T-helper 17 cell (primary cell): ENCODE results near the gene DENND5B. TPM values are rescaled to one million over a fixed set of nuclear protein-coding genes. Genes with fewer than 3 reads are reported as not detected.
A peak's percentile ranks its signal among the peaks of the same experiment; 100 is the strongest.
"Not testable (repeated sequence)": the region's sequence is repeated elsewhere in the genome, so short reads cannot be mapped to it uniquely, and the experiment has no call there.

Experiments
- ATAC-seq: fragments of 150-1000 bp; cut with Tn5 transposase; 2 replicates; pipeline ENCODE4 v1.10.0; 2021; ENCODE audit warnings: mild to moderate bottlenecking, moderate library complexity
- DNase-seq, 3 donors: peaks; one replicate each; pipeline versions ENCODE4 v3.0.0 to v3.0.0-alpha.2; 2020 to 2021
- H3K9me3 ChIP-seq: one replicate; pipeline ENCODE4 v1.7.0; 2013; ENCODE audit warnings: low read length, mild to moderate bottlenecking; ENCODE audit not compliant: control insufficient read depth, poor library complexity, severe bottlenecking
- H3K27ac Mint-ChIP-seq: one replicate; pipeline ENCODE4 v1.8.0; 2022; ENCODE audit warnings: mild to moderate bottlenecking, moderate library complexity, mixed read lengths
- H3K27me3 Mint-ChIP-seq: one replicate; pipeline ENCODE4 v1.8.0; 2022; ENCODE audit warnings: mixed read lengths
- H3K36me3 Mint-ChIP-seq: one replicate; pipeline ENCODE4 v1.8.0; 2022; ENCODE audit warnings: low read depth, mixed read lengths
- H3K4me1 Mint-ChIP-seq: one replicate; pipeline ENCODE4 v1.8.0; 2022; ENCODE audit warnings: mild to moderate bottlenecking, mixed read lengths
- H3K4me3 Mint-ChIP-seq: one replicate; pipeline ENCODE4 v1.8.0; 2022; ENCODE audit warnings: mild to moderate bottlenecking, moderate library complexity, mixed read lengths
- total RNA-seq, 4 donors: library from RNA in 2 of 4; stranded (reverse) in 2 of 4; gene quantifications; one replicate each; pipeline ENCODE4 v1.2.3 and lab custom pipeline; 2022 to 2026

Gene DENND5B
- total RNA-seq, 2 donors from 2014 or later: 0.26 to 0.94 TPM

DNA sequence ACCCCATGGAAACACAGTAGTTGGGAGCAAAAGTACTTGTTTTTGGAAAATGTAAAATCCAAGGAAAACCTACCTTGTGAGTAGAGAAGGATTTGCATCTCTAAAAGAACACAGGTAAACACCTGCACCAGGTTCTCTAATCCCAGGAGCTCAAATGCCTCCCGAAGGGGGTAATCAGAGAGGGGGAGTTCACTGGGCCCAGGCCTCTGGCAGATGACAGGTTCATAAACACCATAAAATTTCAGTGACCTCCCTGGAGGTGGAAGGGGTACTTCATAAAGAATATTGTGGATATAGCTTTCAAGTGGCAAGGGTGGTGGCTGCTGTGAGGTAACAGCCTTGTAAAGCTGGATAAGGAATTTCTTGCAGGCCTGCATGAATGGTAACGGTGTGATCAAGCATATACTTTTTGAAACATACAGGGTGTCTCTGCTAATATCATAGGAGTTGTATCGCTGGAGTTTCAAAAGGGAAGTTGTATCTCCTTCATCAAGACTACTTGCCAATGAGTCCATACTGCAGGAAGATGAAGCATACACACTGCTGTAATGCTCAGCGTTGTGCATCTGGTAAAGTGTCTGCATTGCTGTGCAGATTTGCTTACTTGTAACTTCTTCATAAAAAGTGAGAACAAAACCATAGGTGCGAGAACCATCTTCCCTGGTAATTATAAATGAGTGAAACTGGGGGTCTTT lies 111.3 kb downstream of the DENND5B start:
- Mint-ChIP-seq H3K36me3 (no peaks in the 10 kb centered on the region), H3K4me3 (no peak overlapping the region), H3K4me1 (peaks cover 4% of the 10 kb centered on the region), H3K27ac (no peak overlapping the region), H3K27me3 (peaks cover 8% of the 10 kb centered on the region)
- H3K9me3 ChIP-seq: no peaks in the 10 kb centered on the region
- DNase-seq: no peak
- no peak for ATAC-seq

DNA sequence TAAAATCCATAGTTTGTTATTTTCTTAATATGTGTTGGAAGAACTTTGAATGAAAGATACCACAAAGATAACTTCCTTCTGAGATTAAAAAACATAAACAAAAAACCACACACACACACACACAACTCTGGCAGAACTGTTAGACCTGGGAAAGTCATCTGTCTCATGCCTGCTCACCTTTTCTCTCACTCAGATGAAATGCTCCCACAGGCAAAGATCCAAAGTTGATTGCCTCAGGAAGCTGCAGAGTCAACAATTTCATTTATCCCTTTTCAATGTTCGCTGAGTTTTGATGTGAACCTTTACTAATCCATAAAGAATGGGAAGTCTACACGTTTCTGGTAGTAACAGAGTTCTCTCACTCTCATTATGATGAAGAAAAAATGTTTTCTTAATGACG lies 112.0 kb downstream of the DENND5B start:
- no peak overlapping the region for H3K4me3 Mint-ChIP-seq
- ATAC-seq: no peak
- no peak overlapping the region for H3K27ac Mint-ChIP-seq
- peaks cover 13% of the 10 kb centered on the region for H3K27me3 Mint-ChIP-seq
- H3K36me3 Mint-ChIP-seq: no peaks in the 10 kb centered on the region
- no peak for DNase-seq
- H3K9me3 ChIP-seq: no peaks in the 10 kb centered on the region
- H3K4me1 Mint-ChIP-seq: peaks cover 4% of the 10 kb centered on the region

DNA sequence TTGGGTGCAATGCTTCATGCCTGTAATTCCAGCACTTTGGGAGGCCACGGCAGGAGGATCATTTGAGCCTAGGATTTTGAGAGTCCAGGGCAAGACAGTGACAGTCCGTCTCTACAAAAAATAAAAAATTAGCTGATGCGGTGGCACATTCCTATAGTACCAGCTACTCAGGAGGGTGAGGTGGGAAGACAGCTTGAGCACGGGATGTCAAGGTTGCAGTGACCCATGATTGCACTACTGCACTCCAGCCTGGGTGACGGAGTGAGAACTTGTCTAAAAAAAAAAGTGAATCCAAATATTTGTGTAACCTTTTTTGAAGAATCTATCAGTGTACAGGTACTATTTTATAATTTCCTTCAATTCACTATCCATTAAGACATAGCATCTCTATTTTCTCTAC lies 112.5 kb downstream of the DENND5B start:
- peaks cover 4% of the 10 kb centered on the region for H3K4me1 Mint-ChIP-seq
- H3K4me3 Mint-ChIP-seq: no peak overlapping the region
- peaks cover 13% of the 10 kb centered on the region for H3K27me3 Mint-ChIP-seq
- no peaks in the 10 kb centered on the region for H3K9me3 ChIP-seq
- DNase-seq: no peak
- no peak overlapping the region for H3K27ac Mint-ChIP-seq
- ATAC-seq: no peak
- no peaks in the 10 kb centered on the region for H3K36me3 Mint-ChIP-seq

GRCh38 chr12:31477687-31478086 lies 113.2 kb downstream of the DENND5B start:
- H3K4me1 Mint-ChIP-seq: peaks cover 4% of the 10 kb centered on the region
- no peak overlapping the region for H3K4me3 Mint-ChIP-seq
- ATAC-seq (no peak), DNase-seq (no peak)
- no peak overlapping the region for H3K27ac Mint-ChIP-seq
- peaks cover 13% of the 10 kb centered on the region for H3K27me3 Mint-ChIP-seq
- H3K9me3 ChIP-seq: no peaks in the 10 kb centered on the region
- no peaks in the 10 kb centered on the region for H3K36me3 Mint-ChIP-seq

DNA sequence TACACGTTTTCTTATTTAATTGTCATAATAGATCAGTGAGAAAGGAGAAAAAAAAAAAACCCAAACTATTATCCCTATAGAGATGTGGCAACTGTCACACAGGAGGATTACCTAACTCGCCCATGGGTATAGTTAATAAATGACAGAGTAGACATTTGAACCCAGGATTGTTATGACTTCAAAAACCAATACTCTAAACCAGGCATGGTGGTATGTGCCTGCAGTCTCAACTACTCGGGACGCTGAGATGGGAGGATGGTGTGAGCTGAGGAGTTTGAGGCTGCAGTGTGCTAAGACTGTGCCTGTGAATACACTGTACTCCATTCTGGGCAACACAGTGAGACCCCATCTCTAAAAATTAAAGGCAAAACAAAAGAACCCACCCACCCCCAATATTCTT lies 114.5 kb downstream of the DENND5B start:
- ATAC-seq (no peak), DNase-seq (no peak)
- H3K4me3 Mint-ChIP-seq: no peak overlapping the region
- peaks cover 4% of the 10 kb centered on the region for H3K4me1 Mint-ChIP-seq
- H3K36me3 Mint-ChIP-seq: no peaks in the 10 kb centered on the region
- H3K9me3 ChIP-seq: no peaks in the 10 kb centered on the region
- H3K27ac Mint-ChIP-seq: no peak overlapping the region
- H3K27me3 Mint-ChIP-seq: peaks cover 13% of the 10 kb centered on the region

DNA sequence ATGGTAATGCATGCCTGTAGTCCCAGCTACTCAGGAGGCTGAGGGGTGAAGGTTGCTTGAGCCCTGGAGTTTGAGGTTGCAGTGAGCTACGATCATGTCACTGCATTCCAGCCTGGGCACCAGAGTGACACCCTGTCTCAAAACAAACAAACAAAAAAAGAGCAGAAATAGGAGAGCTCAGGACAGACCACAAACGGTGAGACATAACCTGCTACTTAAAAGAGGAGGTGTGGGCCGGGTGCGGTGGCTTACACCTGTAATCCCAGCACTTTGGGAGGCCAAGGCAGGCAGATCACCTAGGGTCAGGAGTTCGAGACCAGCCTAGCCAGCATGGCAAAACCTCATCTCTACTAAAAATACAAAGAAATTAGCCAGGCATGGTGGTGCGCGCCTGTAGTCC lies 115.3 kb downstream of the DENND5B start:
- not testable (repeated sequence) for ATAC-seq, H3K9me3 ChIP-seq, H3K36me3 Mint-ChIP-seq, H3K27ac Mint-ChIP-seq, DNase-seq, H3K4me3 Mint-ChIP-seq, H3K4me1 Mint-ChIP-seq
- H3K27me3 Mint-ChIP-seq: peaks cover 13% of the 10 kb centered on the region

GRCh38 chr12:31474751-31475150 lies 116.2 kb downstream of the DENND5B start:
- Mint-ChIP-seq H3K4me1 (peaks cover 2% of the 10 kb centered on the region), H3K27me3 (peaks cover 13% of the 10 kb centered on the region), H3K4me3 (no peak overlapping the region), H3K36me3 (no peaks in the 10 kb centered on the region), H3K27ac (no peak overlapping the region)
- DNase-seq: no peak
- no peaks in the 10 kb centered on the region for H3K9me3 ChIP-seq
- no peak for ATAC-seq

DNA sequence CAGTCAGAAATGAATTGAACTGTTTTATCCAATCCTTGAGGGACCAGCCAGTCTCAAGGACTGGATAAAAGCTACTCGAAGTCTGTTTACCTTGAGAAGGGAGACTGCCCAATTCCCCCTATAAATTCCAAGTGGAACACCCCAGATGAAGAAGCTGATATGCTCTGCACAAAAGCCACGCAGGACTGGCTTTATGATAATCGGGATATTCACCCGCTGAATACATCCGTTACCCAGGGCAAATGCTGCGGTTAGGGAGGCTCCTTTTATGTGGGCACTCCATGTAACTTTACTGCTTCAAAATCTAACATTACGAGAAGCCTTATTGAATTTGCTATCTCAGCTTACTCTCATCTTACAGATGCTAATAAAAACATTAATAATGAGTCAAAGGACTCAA lies 119.1 kb downstream of the DENND5B start:
- DNase-seq: no peak
- ATAC-seq: no peak
- Mint-ChIP-seq H3K4me1 (no peaks in the 10 kb centered on the region), H3K4me3 (no peak overlapping the region), H3K27ac (no peak overlapping the region), H3K27me3 (peaks cover 13% of the 10 kb centered on the region), H3K36me3 (no peaks in the 10 kb centered on the region)
- no peaks in the 10 kb centered on the region for H3K9me3 ChIP-seq

DNA sequence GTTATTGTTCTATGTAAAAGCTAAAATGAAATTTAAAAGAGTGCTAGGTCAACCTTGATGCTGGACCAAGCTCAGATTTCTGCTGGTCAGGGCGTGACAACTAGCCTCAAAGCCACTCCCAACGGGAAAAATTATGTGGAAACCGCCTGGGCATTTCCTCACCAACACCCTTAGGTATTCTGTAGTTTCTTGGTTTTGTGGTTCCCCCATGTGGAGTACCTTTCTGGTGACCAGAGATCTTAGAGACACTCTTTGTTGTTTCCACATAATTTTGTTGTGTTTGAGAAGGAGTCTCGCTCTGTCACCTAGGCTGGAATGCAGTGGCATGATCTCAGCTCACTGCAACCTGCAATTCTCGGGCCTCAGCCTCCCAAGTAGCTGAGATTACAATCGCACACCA lies 119.9 kb downstream of the DENND5B start:
- Mint-ChIP-seq H3K4me3 (no peak overlapping the region), H3K4me1 (no peaks in the 10 kb centered on the region), H3K36me3 (no peaks in the 10 kb centered on the region), H3K27ac (no peak overlapping the region), H3K27me3 (peaks cover 15% of the 10 kb centered on the region)
- ATAC-seq (no peak), DNase-seq (no peak)
- no peaks in the 10 kb centered on the region for H3K9me3 ChIP-seq

GRCh38 chr12:31470459-31470858 lies 120.5 kb downstream of the DENND5B start:
- no peaks in the 10 kb centered on the region for H3K9me3 ChIP-seq
- Mint-ChIP-seq H3K4me1 (no peaks in the 10 kb centered on the region), H3K27ac (no peak overlapping the region), H3K4me3 (no peak overlapping the region), H3K27me3 (peaks cover 19% of the 10 kb centered on the region), H3K36me3 (no peaks in the 10 kb centered on the region)
- no peak for DNase-seq
- no peak for ATAC-seq

DNA sequence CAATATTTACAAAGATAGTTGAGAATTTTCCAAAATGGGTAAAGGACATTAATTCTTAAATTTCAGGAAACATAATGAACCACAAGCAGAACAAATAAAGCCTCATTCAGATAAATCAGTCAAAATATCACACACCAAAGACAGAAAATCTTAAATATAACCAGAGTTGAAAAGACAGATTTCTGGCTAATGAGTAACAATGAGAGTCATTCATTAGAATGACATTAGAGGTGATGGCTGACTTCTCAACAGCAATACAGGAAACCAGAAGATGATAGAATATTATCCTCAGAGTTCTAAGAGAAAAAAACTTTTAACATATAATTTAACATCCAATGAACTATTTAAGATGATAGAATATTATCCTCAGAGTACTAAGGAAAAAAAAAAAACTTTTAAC lies 124.2 kb downstream of the DENND5B start:
- Mint-ChIP-seq H3K27me3 (peaks cover 10% of the 10 kb centered on the region), H3K4me1 (no peaks in the 10 kb centered on the region), H3K36me3 (no peaks in the 10 kb centered on the region), H3K4me3 (no peak overlapping the region), H3K27ac (no peak overlapping the region)
- ATAC-seq: no peak
- no peaks in the 10 kb centered on the region for H3K9me3 ChIP-seq
- no peak for DNase-seq

DNA sequence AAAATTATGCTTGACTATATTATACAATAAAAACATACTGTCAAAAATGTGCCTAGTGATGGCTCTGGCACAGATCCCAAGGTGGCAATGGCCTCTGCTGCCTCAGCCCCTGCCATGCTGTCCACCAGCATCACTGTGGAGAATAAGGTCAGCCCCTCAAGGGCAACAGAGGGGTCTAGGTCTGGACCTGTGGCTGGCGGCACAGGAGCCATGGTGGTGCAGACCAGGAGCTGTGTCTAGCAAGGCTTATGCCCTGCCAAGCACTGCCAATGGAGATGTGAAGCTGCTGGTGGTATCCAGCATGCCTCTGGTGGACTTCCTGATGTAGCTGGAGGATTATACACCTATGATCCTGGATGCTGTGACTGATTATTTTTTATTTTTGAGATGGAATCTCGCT lies 125.9 kb downstream of the DENND5B start:
- no peaks in the 10 kb centered on the region for H3K9me3 ChIP-seq
- no peak overlapping the region for H3K27ac Mint-ChIP-seq
- peaks cover 19% of the 10 kb centered on the region for H3K27me3 Mint-ChIP-seq
- H3K36me3 Mint-ChIP-seq: no peaks in the 10 kb centered on the region
- ATAC-seq (no peak), DNase-seq (no peak)
- H3K4me3 Mint-ChIP-seq: no peak overlapping the region
- no peaks in the 10 kb centered on the region for H3K4me1 Mint-ChIP-seq

- no peak overlapping the region for H3K4me3 Mint-ChIP-seq
Measured at GRCh38 chr12:31460024-31460423, 130.9 kb downstream of the DENND5B start.

DNA sequence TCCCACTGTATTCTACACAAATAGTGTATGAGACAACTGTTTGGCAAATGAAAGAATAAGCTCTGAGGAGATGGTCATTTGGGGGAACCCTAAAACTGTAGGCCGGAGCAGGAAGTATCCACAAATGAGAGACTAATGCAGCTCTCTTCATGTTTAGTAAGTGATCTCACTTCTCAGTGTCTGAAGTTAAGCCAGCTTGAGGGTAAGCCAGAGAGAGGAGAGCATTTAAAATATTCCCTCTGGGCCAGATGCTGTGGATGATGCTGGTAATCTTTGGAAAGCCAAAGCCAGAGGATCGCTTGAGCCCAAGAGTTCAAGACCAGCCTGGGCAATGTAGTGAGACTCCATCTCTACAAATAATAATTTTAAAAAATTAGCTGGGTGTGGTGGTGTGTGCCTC lies 134.4 kb downstream of the DENND5B start:
- peaks cover 9% of the 10 kb centered on the region for H3K27me3 Mint-ChIP-seq
- H3K9me3 ChIP-seq: no peaks in the 10 kb centered on the region
- H3K4me1 Mint-ChIP-seq: no peaks in the 10 kb centered on the region
- ATAC-seq (no peak), DNase-seq (no peak)
- H3K36me3 Mint-ChIP-seq: no peaks in the 10 kb centered on the region
- H3K27ac Mint-ChIP-seq: peak overlapping the region; percentile 8
- no peak overlapping the region for H3K4me3 Mint-ChIP-seq

More at GRCh38 chr12:31460024-31460423, 130.9 kb downstream of the DENND5B start:
- DNase-seq (no peak), ATAC-seq (no peak)
- H3K9me3 ChIP-seq: no peaks in the 10 kb centered on the region
- H3K36me3 Mint-ChIP-seq: no peaks in the 10 kb centered on the region
- H3K27me3 Mint-ChIP-seq: peaks cover 13% of the 10 kb centered on the region
- no peaks in the 10 kb centered on the region for H3K4me1 Mint-ChIP-seq
- no peak overlapping the region for H3K27ac Mint-ChIP-seq
